PC-9 (cell line): Measurements from ENCODE around the gene GLRA3. TPM values are rescaled to one million over a fixed set of nuclear protein-coding genes. Genes with fewer than 3 reads are reported as not detected.
A peak's percentile ranks its signal among the peaks of the same experiment; 100 is the strongest.

Experiments
- BruUV-seq: library from RNA; stranded (reverse); fragments of 400-500 nt; replicated peaks from 2 replicates; lab custom pipeline; 2021; lab: Mats Ljungman, UMichigan
- CTCF ChIA-PET: fragments of 300-600 bp; sonication (Branson Sonifier 250); formaldehyde crosslinking; loops from one replicate; lab custom pipeline; 2022; ENCODE audit warnings: antibody characterized with exemption; lab: Charles Lee
- POLR2A ChIA-PET: fragments of 300-600 bp; sonication (Branson Sonifier 250); formaldehyde crosslinking; loops from one replicate; lab custom pipeline; 2022; ENCODE audit warnings: antibody characterized with exemption; ENCODE audit not compliant: unreplicated experiment; lab: Charles Lee
- DNase-seq, 2 experiments: peaks; one replicate each; pipeline versions ENCODE4 v3.0.0 to v3.0.0-alpha.2; 2015 to 2022; ENCODE audit warnings: mixed read lengths in 1 of 2
- H2AFZ ChIP-seq: fragments of 200-600 bp; sonication (generic); 2 replicates; pipeline ENCODE4 v1.8.1; 2017; ENCODE audit warnings: antibody characterized with exemption
- H3F3A ChIP-seq: fragments of 200-600 bp; sonication (generic); 2 replicates; pipeline ENCODE4 v1.8.1; 2017; ENCODE audit warnings: antibody characterized with exemption, mild to moderate bottlenecking, low read depth; ENCODE audit not compliant: insufficient read depth
- H3K27ac ChIP-seq: fragments of 200-600 bp; sonication (generic); 2 replicates; pipeline ENCODE4 v1.6.1; 2016; ENCODE audit warnings: mixed run types
- H3K27me3 ChIP-seq: fragments of 200-600 bp; sonication (generic); 2 replicates; pipeline ENCODE4 v1.6.1; 2016; ENCODE audit warnings: low read depth, mixed run types; ENCODE audit not compliant: insufficient read depth
- H3K36me3 ChIP-seq: fragments of 200-600 bp; sonication (generic); 2 replicates; pipeline ENCODE4 v1.6.1; 2016; ENCODE audit warnings: low read depth, mixed run types
- H3K4me1 ChIP-seq: fragments of 200-600 bp; sonication (generic); replicated peaks from 2 replicates; pipeline ENCODE4 v1.6.1; 2016; ENCODE audit warnings: mixed run types; ENCODE audit not compliant: insufficient read depth
- H3K4me2 ChIP-seq: fragments of 200-600 bp; sonication (generic); 2 replicates; pipeline ENCODE4 v1.6.1; 2017; ENCODE audit warnings: mixed run types
- H3K4me3 ChIP-seq: fragments of 200-600 bp; sonication (generic); 2 replicates; pipeline ENCODE4 v1.6.1; 2016; ENCODE audit warnings: mixed run types
- H3K79me2 ChIP-seq: fragments of 200-600 bp; sonication (generic); 2 replicates; pipeline ENCODE4 v1.6.1; 2017; ENCODE audit warnings: low read depth, mixed run types
- H3K9me2 ChIP-seq: fragments of 200-600 bp; sonication (generic); 2 replicates; pipeline ENCODE4 v1.8.1; 2017; ENCODE audit warnings: mild to moderate bottlenecking; ENCODE audit not compliant: insufficient read depth
- H3K9me3 ChIP-seq: fragments of 200-600 bp; sonication (generic); 2 replicates; pipeline ENCODE4 v1.8.1; 2016; ENCODE audit warnings: low read depth; ENCODE audit not compliant: insufficient read depth
- H4K20me1 ChIP-seq: fragments of 200-600 bp; sonication (generic); 2 replicates; pipeline ENCODE4 v1.8.1; 2017; ENCODE audit not compliant: insufficient read depth
- EZH2 ChIP-seq: fragments of 200-600 bp; sonication (generic); IDR thresholded peaks from 2 replicates; pipeline ENCODE4 v1.8.0; 2017; ENCODE audit warnings: antibody characterized with exemption, low read depth
- intact Hi-C: fragments of 100-400 bp; cut with micrococcal nuclease; formaldehyde crosslinking; loops from one replicate; pipeline ENCODE4 v1.10.0; 2022; ENCODE audit not compliant: unreplicated experiment
- total RNA-seq: library from RNA; stranded (reverse); gene quantifications from 2 replicates; pipeline ENCODE4 v1.2.3, GENCODE V29; 2021
- TF ChIP-seq, protein P1 (sequence below): fragments of 200-600 bp; sonication (generic); conservative IDR thresholded peaks from 2 replicates; pipeline ENCODE4 v1.6.1; 2017; ENCODE audit warnings: mixed run types, antibody characterized with exemption, mild to moderate bottlenecking, moderate library complexity

GLRA3 gene
- total RNA-seq, 1 experiment from 2014 or later, result 0.39 TPM

DNA sequence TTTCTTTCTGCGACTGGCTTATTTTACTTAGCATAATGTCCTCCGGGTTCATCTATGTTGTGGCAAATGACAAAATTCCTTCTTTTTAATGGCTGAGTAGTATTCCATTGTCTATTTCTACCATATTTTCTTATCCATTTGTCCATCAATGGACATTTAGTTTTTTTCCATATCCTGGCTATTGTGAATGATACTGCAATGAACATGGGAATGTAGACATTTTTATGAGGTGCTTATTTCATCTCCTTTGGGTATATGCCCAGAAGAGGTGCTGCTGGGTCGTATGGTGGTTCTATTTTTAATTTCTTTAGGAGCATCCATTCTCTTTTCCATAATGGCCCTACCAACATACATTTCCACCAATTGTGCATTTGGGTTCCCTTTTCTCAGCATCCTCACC is 230.2 kb downstream of the GLRA3 start:
- no peak for DNase-seq
- no peak overlapping the region for H2AFZ ChIP-seq
- H3K36me3 ChIP-seq, result no peaks in the 10 kb centered on the region
- H3K4me1 ChIP-seq, result peaks cover 4% of the 10 kb centered on the region; the same call in 1 of the 2 replicates
- H4K20me1 ChIP-seq, result no peaks in the 10 kb centered on the region
- H3K27ac ChIP-seq, result no peak overlapping the region
- no peaks in the 10 kb centered on the region for H3K9me3 ChIP-seq
- POLR2A ChIA-PET, result no interaction called here
- no peaks in the 10 kb centered on the region for H3F3A ChIP-seq
- TF ChIP-seq, protein P1, sequence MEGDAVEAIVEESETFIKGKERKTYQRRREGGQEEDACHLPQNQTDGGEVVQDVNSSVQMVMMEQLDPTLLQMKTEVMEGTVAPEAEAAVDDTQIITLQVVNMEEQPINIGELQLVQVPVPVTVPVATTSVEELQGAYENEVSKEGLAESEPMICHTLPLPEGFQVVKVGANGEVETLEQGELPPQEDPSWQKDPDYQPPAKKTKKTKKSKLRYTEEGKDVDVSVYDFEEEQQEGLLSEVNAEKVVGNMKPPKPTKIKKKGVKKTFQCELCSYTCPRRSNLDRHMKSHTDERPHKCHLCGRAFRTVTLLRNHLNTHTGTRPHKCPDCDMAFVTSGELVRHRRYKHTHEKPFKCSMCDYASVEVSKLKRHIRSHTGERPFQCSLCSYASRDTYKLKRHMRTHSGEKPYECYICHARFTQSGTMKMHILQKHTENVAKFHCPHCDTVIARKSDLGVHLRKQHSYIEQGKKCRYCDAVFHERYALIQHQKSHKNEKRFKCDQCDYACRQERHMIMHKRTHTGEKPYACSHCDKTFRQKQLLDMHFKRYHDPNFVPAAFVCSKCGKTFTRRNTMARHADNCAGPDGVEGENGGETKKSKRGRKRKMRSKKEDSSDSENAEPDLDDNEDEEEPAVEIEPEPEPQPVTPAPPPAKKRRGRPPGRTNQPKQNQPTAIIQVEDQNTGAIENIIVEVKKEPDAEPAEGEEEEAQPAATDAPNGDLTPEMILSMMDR, result no peak
- TF ChIP-seq EZH2, result no peak
- CTCF ChIA-PET, result no interaction called here
- no peaks in the 10 kb centered on the region for H3K9me2 ChIP-seq
- H3K79me2 ChIP-seq, result no peaks in the 10 kb centered on the region
- H3K4me3 ChIP-seq, result no peak overlapping the region
- BruUV-seq, result no TSS peak
- intact Hi-C loops, result no loop called here
- no peaks in the 10 kb centered on the region for H3K27me3 ChIP-seq
- no peak overlapping the region for H3K4me2 ChIP-seq

- no TSS peak for BruUV-seq
- no peaks in the 10 kb centered on the region for H3K79me2 ChIP-seq
- CTCF ChIA-PET, result no interaction called here
- H3K4me3 ChIP-seq, result no peak overlapping the region
- no peak overlapping the region for H3K4me2 ChIP-seq
- no peak overlapping the region for H2AFZ ChIP-seq
- no peak for DNase-seq
- H4K20me1 ChIP-seq, result no peaks in the 10 kb centered on the region
- no peaks in the 10 kb centered on the region for H3K9me3 ChIP-seq
- H3K9me2 ChIP-seq, result no peaks in the 10 kb centered on the region
- H3K27me3 ChIP-seq, result no peaks in the 10 kb centered on the region
- intact Hi-C loops, result no loop called here
- H3K4me1 ChIP-seq, result peaks cover 4% of the 10 kb centered on the region; the same call in 1 of the 2 replicates
- H3K36me3 ChIP-seq, result no peaks in the 10 kb centered on the region
- POLR2A ChIA-PET, result no interaction called here
- no peaks in the 10 kb centered on the region for H3F3A ChIP-seq
- TF ChIP-seq, protein P1, result no peak
- no peak for TF ChIP-seq EZH2
- H3K27ac ChIP-seq, result no peak overlapping the region
Measured at GRCh38 chr4:174596513-174596912, 232.5 kb downstream of the GLRA3 start.

- intact Hi-C loops, result no loop called here
- CTCF ChIA-PET, result no interaction called here
- peak; percentile 2 to 43 for DNase-seq
Measured at GRCh38 chr4:174595141-174595929, 233.7 kb downstream of the GLRA3 start.

More at GRCh38 chr4:174595141-174595929, 233.7 kb downstream of the GLRA3 start:
- Histone ChIP-seq H3F3A (no peaks in the 10 kb centered on the region), H3K4me2 (peak overlapping the region; percentile 38; the same call in 1 of the 2 replicates), H3K79me2 (no peaks in the 10 kb centered on the region), H3K27ac (peak overlapping the region; percentile 57), H3K36me3 (no peaks in the 10 kb centered on the region), H3K4me3 (no peak overlapping the region), H3K27me3 (no peaks in the 10 kb centered on the region), H3K9me3 (no peaks in the 10 kb centered on the region), H2AFZ (no peak overlapping the region), H4K20me1 (no peaks in the 10 kb centered on the region), H3K4me1 (peaks cover 4% of the 10 kb centered on the region; the same call in 1 of the 2 replicates), H3K9me2 (no peaks in the 10 kb centered on the region)
- TF ChIP-seq EZH2, result no peak
- TF ChIP-seq, protein P1, result no peak
- no TSS peak for BruUV-seq
- POLR2A ChIA-PET, result no interaction called here
